Measurements from ENCODE around the gene BHMT2.

- TF ChIP-seq GATA2 (IDR thresholded peaks at IDR 0.05; ENCODE audit: low read depth, low read length) (no peak), GATA3 (IDR thresholded peaks at IDR 0.05; ENCODE audit: low read depth, low read length) (no peak)
These were observed 742 bp downstream of the BHMT2 start for GRCh38 chr5:79070350-79070667.

All from SH-SY5Y (cell line).